Limb (tissue), 2 donors: ENCODE measurements around the gene C1orf232.
A peak's percentile ranks its signal among the peaks of the same experiment; 100 is the strongest.

Experiments used
- DNase-seq, 2 donors: peaks; one replicate each; pipeline ENCODE4 v3.0.0-alpha.2; 2016; ENCODE audit errors: extremely low spot score in 2 of 2

The C1orf232 gene

GRCh38 chr1:26158271-26158907, 10.4 kb downstream of the C1orf232 start:
- no peak for DNase-seq

- DNase-seq: peak in 1 of 2 donors; percentile 55
Observed at GRCh38 chr1:26156285-26157038, 12.3 kb downstream of the C1orf232 start.

GRCh38 chr1:26155370-26156284, 13.1 kb downstream of the C1orf232 start:
- DNase-seq: peak in 1 of 2 donors; percentile 31

- no peak for DNase-seq
Observed at GRCh38 chr1:26154750-26155149, 14.0 kb downstream of the C1orf232 start.

- DNase-seq: no peak
Observed at GRCh38 chr1:26153966-26154532, 14.7 kb downstream of the C1orf232 start.

GRCh38 chr1:26148887-26149286, 19.9 kb downstream of the C1orf232 start:
- peak in 1 of 2 donors; percentile 2 for DNase-seq

- no peak for DNase-seq
Observed at GRCh38 chr1:26145960-26146294, 22.8 kb downstream of the C1orf232 start.

- peak; percentile 67 to 83 for DNase-seq
Observed at GRCh38 chr1:26145041-26145959, 23.5 kb downstream of the C1orf232 start.

- no peak for DNase-seq
Observed at GRCh38 chr1:26142159-26142558, 26.6 kb downstream of the C1orf232 start.

- no peak for DNase-seq
Observed at GRCh38 chr1:26138974-26139558, 29.7 kb downstream of the C1orf232 start.

GRCh38 chr1:26134466-26134865, 34.3 kb downstream of the C1orf232 start:
- no peak for DNase-seq

GRCh38 chr1:26132834-26133167, 36.0 kb downstream of the C1orf232 start:
- no peak for DNase-seq

- DNase-seq: no peak
Observed at GRCh38 chr1:26132128-26132833, 36.5 kb downstream of the C1orf232 start.

GRCh38 chr1:26130695-26131094, 38.1 kb downstream of the C1orf232 start:
- DNase-seq: no peak

GRCh38 chr1:26129778-26130177, 39.0 kb downstream of the C1orf232 start:
- no peak for DNase-seq

GRCh38 chr1:26127235-26128163, 41.3 kb downstream of the C1orf232 start:
- no peak for DNase-seq

- DNase-seq: no peak
Observed at GRCh38 chr1:26126321-26127084, 42.3 kb downstream of the C1orf232 start.

- no peak for DNase-seq
Observed at GRCh38 chr1:26125946-26126320, 42.8 kb downstream of the C1orf232 start.
